Cardiac fibroblast (primary cell): ENCODE data around the gene CACNA1D.

Experiments used
- DNase-seq, 2 donors: peaks; one replicate each; pipeline versions ENCODE4 v3.0.0 to v3.0.0-alpha.2; 2010; ENCODE audit warnings: low read depth in 2 of 2
- H3K4me3 ChIP-seq, 2 donors: replicated peaks in 1 of 2; 1 replicate in 1 of 2; 2 replicates in 1 of 2; pipeline ENCODE4 v1.5.1; 2011; ENCODE audit warnings: low read depth in 2 of 2, low read length in 2 of 2, mild to moderate bottlenecking in 2 of 2, moderate library complexity in 1 of 2
- TF ChIP-seq, protein P1 (sequence below): IDR thresholded peaks from one replicate; pipeline ENCODE4 v1.5.1; 2011; ENCODE audit warnings: low read depth, mild to moderate bottlenecking, low read length, inconsistent platforms

The CACNA1D gene

GRCh38 chr3:53804697-53805462 lies 310.5 kb downstream of the CACNA1D start:
- TF ChIP-seq, protein P1, sequence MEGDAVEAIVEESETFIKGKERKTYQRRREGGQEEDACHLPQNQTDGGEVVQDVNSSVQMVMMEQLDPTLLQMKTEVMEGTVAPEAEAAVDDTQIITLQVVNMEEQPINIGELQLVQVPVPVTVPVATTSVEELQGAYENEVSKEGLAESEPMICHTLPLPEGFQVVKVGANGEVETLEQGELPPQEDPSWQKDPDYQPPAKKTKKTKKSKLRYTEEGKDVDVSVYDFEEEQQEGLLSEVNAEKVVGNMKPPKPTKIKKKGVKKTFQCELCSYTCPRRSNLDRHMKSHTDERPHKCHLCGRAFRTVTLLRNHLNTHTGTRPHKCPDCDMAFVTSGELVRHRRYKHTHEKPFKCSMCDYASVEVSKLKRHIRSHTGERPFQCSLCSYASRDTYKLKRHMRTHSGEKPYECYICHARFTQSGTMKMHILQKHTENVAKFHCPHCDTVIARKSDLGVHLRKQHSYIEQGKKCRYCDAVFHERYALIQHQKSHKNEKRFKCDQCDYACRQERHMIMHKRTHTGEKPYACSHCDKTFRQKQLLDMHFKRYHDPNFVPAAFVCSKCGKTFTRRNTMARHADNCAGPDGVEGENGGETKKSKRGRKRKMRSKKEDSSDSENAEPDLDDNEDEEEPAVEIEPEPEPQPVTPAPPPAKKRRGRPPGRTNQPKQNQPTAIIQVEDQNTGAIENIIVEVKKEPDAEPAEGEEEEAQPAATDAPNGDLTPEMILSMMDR, result no peak
- DNase-seq, result peak; percentile 52 to 54
- H3K4me3 ChIP-seq, result no peak overlapping the region

DNA sequence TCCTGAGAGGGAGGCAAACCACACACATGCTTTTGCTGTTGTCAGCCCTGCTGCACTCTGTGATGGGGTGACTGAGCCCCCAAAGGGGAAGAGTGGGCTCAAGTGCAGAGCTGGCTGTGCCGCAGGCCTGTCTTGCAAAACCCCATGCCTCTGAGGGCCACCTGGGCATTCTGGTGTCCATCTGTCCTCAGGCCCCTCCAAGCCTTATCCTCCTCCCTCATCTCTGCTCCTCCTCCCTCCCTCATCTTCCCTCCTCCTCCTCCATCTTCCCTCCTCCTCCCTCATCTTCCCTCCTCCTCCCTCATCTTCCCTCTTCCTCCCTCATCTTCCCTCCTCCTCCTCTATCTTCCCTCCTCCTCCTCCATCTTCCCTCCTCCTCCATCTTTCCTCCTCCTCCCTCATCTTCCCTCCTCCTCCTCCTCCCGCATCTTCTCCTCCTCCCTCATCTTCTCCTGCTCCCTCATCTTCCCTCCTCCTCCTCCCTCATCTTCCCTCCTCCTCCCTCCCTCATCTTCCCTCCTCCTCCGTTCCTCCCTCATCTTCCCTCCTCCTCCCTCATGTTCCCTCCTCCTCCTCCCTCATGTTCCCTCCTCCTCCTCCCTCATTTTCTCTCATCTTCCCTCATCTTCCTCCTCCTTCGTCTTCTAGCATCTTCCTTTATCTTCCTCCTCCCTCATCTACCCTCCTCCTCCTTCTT lies 311.2 kb downstream of the CACNA1D start:
- TF ChIP-seq, protein P1, result no peak
- no peak for DNase-seq
- H3K4me3 ChIP-seq, result no peak overlapping the region

DNA sequence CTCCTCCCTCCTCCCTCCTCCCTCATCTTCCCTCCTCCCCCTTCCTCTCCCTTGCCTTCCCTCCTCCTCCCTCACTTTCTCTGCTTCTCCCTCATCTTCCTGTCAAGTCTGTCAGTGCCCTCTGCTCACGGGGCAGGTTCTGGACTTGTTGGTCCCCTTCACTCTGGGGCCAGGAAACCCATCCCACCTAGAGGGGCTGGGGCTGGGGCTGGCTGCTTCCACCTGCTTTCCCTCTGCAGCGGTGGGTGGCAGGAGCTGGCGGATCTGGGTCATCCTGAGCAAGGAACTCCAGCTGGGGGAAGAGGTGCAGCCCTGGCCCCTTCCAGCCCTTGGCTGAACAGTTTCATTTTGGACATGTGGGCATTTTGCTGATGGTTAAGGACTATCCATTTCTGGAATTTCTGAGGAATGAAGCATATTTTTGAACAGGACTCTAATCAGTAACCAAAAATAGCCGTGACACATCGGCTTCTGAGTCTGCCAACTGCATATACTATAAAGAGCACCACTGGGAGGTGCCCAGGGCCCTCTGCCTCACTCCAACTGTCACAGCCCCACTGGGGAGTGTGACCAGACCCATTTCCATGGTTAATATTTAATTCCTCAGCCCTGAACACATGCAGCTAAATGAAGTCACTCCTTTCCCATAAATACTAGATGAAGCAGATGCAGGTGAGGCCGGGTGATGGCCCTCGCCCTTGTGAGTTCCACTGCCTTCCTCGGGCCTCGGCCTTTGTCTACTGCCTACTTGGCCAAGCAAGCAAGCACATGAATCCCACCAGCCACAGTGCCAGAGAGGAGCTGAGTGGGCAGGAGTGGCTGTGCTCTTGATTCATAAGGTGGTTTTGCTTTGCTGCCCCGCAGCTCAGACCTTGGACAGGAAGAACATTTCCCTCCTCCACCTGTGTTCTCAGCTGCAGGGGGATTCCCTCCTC lies 312.0 kb downstream of the CACNA1D start:
- H3K4me3 ChIP-seq, result no peak overlapping the region
- peak; percentile 50 to 55 for DNase-seq

DNA sequence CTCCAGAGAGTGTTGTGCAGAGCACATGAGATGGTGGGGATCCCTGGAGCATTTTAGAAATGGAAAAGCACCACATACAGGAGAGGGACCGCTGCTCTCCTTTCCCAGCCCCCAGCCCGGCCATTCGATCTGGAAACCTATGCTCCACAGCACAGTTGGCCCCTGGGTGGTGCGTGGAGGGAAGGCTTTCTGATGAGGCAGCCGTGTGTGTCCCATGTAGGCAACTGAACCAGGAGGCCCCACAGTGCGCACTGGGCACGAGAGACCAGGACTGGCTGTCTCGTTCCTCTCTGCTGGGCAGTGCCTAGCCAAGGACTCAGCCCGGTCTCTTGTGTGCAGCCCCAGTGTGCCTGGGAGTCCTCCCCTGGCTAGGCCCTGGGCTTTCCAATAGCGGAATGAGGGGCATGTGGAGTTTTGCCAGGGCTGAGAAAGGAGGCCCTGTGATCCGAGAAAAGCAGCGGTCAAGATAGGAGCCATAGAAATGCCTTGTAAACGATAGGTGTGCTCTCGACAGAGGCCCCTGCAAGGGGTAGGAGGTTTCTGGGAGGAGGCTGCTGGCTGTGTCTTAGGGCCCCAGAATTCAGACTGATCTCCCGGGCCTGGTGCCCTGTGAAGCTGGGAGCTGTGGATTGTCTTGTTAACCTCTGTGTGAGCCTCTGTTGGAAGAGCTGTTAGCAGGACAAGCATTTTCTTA lies 312.9 kb downstream of the CACNA1D start:
- no peak overlapping the region for H3K4me3 ChIP-seq
- DNase-seq, result no peak
- TF ChIP-seq, protein P1, result no peak

More for the DNA sequence above, 312.0 kb downstream of the CACNA1D start:
- TF ChIP-seq, protein P1, result no peak

GRCh38 chr3:53808496-53808895 lies 314.1 kb downstream of the CACNA1D start:
- H3K4me3 ChIP-seq, result no peak overlapping the region
- TF ChIP-seq, protein P1, result no peak

DNA sequence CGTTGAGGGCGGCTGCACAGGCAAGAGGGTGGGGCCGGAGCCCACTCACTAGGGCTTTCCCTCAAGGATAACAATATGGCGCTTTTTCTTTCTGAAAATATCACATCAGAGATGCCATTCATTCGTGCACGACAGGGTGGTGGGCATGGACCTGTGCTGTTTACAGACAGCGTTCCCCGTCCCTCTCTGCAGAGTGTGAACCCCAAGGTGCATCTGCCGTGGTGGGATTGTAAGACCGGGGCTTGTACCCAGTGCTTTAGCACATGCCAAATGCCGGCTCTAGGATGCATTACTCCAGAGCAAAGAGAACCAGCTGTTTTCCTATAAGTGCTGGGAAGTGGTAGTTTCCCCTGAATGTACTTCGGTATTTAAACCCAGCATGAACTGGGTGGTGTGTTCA lies 314.9 kb downstream of the CACNA1D start:
- TF ChIP-seq, protein P1, result no peak
- no peak for DNase-seq
- H3K4me3 ChIP-seq, result no peak overlapping the region

More at GRCh38 chr3:53808496-53808895, 314.1 kb downstream of the CACNA1D start:
- DNase-seq, result no peak
